ENCODE measurements around the gene LSM3. TPM values are rescaled to one million over a fixed set of nuclear protein-coding genes. Genes with fewer than 3 reads are reported as not detected.

Gene LSM3
- total RNA-seq, 2 donors from 2014 or later = 15.0 to 15.4 TPM

DNA sequence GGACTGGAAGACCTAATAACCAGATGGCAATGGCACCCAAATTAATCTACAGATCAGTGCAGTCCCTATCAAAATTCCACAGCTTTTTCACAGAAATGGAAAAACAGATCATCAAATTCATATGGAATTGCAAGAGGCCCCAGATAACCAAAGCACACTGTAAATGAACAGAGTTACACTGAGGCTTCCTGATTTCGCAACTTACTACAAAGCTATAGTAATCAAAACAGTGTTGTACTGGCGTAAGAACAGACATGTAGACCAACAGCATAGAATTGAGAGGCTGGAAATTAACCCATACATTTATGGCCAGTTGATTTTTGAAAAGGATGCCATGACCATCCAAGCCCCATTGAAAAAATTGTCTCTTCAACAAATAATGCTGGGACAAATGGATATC, 16.4 kb upstream of the LSM3 start:
- TF ChIP-seq, protein P1, sequence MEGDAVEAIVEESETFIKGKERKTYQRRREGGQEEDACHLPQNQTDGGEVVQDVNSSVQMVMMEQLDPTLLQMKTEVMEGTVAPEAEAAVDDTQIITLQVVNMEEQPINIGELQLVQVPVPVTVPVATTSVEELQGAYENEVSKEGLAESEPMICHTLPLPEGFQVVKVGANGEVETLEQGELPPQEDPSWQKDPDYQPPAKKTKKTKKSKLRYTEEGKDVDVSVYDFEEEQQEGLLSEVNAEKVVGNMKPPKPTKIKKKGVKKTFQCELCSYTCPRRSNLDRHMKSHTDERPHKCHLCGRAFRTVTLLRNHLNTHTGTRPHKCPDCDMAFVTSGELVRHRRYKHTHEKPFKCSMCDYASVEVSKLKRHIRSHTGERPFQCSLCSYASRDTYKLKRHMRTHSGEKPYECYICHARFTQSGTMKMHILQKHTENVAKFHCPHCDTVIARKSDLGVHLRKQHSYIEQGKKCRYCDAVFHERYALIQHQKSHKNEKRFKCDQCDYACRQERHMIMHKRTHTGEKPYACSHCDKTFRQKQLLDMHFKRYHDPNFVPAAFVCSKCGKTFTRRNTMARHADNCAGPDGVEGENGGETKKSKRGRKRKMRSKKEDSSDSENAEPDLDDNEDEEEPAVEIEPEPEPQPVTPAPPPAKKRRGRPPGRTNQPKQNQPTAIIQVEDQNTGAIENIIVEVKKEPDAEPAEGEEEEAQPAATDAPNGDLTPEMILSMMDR (IDR thresholded peaks at IDR 0.05) = no peak
- Histone ChIP-seq H3K27me3 (no peaks in the 10 kb centered on the region), H3K4me3 (no peak overlapping the region), H3K9me3 (peaks cover 0 to 18% of the 10 kb centered on the region in 2 donors), H3K27ac (no peak overlapping the region), H3K4me1 (no peaks in the 10 kb centered on the region), H3K36me3 (peaks cover 97% of the 10 kb centered on the region)
- DNase-seq (ENCODE audit: low spot score) = no peak

DNA sequence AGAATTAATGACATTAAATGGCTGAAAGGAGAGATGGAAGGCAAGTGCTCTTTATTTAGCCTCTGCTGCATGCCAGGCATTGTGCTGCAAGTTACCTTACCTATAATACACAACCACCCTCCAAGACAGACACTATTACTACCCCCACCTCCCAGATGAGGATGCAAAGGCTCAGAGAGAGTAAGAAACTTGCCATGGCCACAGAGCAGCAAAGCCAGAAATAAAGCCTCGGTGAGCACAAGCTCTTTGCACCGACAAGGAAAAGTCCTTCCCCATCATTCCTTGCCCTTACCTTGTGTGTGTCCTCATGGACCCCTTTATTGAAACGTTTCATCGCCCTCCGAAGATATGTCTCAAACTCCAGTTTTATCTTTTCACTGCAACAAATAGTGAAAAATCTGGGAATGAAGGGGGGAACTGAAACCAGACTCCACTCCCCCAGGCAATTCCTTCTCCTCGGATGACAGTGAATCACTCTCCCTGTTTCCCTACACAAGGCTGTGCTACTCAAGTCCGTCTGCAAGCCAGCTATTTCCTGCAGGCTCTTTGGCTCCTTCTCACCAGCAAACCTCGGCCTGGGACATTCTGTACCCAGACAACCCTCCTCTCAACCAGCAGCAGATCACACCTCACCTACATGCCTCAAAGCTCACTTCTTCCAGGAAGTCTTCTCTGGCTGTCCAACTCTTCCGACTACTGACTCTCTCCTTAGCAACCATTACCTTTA, 11.6 kb upstream of the LSM3 start:
- Histone ChIP-seq H3K27me3 (no peaks in the 10 kb centered on the region), H3K27ac (no peak overlapping the region), H3K4me3 (no peak overlapping the region), H3K4me1 (no peaks in the 10 kb centered on the region), H3K36me3 (peaks cover 97% of the 10 kb centered on the region), H3K9me3 (peaks cover 0 to 5% of the 10 kb centered on the region in 2 donors)
- DNase-seq (ENCODE audit: low spot score) = no peak
- TF ChIP-seq, protein P1 (IDR thresholded peaks at IDR 0.05) = no peak

DNA sequence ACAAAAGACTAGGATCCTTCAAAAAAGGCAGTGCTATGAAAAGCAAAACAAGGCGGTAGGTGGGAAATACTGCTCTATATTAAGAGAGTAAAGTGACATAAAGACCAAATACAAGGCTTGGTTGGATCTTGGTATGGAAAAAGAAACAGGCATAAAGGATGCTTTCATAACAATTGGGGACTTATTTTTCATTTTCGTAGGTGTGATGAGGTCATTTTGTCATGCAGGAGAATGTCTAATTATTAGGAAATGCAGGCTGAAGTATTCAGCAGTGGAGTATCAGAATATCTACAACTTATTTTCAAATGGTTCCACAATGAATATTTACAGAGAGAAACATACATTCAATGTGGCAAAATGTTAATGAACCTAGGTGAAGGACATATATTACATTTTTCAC, 9.2 kb upstream of the LSM3 start:
- Histone ChIP-seq H3K36me3 (peaks cover 83% of the 10 kb centered on the region), H3K4me3 (no peak overlapping the region), H3K9me3 (no peaks in the 10 kb centered on the region), H3K27ac (no peak overlapping the region), H3K4me1 (no peaks in the 10 kb centered on the region), H3K27me3 (no peaks in the 10 kb centered on the region)
- TF ChIP-seq, protein P1 (IDR thresholded peaks at IDR 0.05) = no peak
- no peak for DNase-seq (ENCODE audit: low spot score)

DNA sequence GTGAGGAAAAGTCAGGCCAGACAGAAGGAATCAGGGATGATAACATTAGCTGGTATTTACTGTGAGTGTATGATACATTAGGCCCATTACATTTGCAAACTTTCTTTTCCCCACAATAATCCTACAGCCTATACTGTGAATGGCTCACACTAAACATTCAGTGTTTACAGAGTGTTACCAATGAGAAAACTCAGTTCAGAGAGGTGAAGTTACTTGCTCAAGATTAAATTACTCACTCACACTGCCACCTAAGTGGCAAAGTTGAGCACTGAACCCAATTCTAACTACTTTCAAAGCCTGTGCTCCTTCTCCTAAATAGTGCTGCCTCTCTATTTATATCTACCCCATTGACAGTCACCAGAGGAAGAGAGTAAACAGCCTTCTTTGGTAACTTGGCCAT, 8.7 kb upstream of the LSM3 start:
- no peak overlapping the region for H3K4me3 ChIP-seq
- H3K27ac ChIP-seq = no peak overlapping the region
- DNase-seq (ENCODE audit: low spot score) = no peak
- no peaks in the 10 kb centered on the region for H3K4me1 ChIP-seq
- no peaks in the 10 kb centered on the region for H3K9me3 ChIP-seq
- H3K36me3 ChIP-seq = peaks cover 78% of the 10 kb centered on the region
- TF ChIP-seq, protein P1 (IDR thresholded peaks at IDR 0.05) = no peak
- no peaks in the 10 kb centered on the region for H3K27me3 ChIP-seq

DNA sequence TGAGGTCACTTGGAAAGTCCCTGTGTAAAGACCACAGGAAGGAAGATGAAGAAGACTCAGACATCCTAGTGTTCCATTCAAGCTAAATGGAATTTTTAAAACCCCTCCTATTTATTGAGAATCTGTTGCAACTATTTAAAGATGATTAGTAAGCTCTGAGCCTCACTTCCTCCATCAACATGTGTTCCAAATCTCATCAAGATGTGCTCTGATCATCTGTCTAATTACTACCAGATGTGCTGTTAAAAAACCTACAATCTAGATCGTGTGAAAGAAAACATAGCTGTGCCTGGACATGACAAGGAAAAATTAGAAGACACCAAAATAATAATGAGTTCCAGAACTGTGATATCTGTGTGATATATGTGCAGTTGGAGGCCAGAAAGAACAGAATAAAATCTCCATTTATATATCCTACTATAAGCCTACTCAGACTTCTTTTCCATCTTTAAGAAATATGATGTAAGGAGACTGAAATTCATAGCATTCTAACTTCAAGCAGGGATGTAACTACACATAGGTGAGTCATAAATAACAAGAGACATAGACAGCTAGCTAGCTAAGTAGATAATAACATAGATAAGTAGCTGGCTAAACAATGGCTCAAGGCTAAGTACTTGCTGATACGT, 8.0 kb upstream of the LSM3 start:
- Histone ChIP-seq H3K27ac (no peak overlapping the region), H3K4me1 (no peaks in the 10 kb centered on the region), H3K36me3 (peaks cover 71% of the 10 kb centered on the region), H3K9me3 (no peaks in the 10 kb centered on the region), H3K4me3 (no peak overlapping the region), H3K27me3 (no peaks in the 10 kb centered on the region)
- DNase-seq (ENCODE audit: low spot score) = no peak
- TF ChIP-seq, protein P1 (IDR thresholded peaks at IDR 0.05) = no peak

Measured in right atrium auricular region (tissue), 2 donors.